ENCODE results near the gene PGLYRP3.

The PGLYRP3 gene

GRCh38 chr1:153312570-153313186 lies at the start of gene PGLYRP3:
Gene PGLYRP3 (minus strand): TSS chr1:153312952. CDS start chr1:153310665, 2,287 bp downstream.
- no peak for DNase-seq (ENCODE audit: low read depth in 3 of 3, low spot score in 1 of 3)

GRCh38 chr1:153362187-153362775 lies 49.5 kb upstream of the PGLYRP3 start:
- no peak for DNase-seq (ENCODE audit: low read depth in 3 of 3, low spot score in 1 of 3)

- DNase-seq (ENCODE audit: low read depth in 3 of 3, low spot score in 1 of 3), result no peak
Observed at GRCh38 chr1:153361480-153362109, 48.8 kb upstream of the PGLYRP3 start.

GRCh38 chr1:153360592-153361479 lies 48.1 kb upstream of the PGLYRP3 start:
- no peak for DNase-seq (ENCODE audit: low read depth in 3 of 3, low spot score in 1 of 3)

GRCh38 chr1:153360190-153360589 lies 47.4 kb upstream of the PGLYRP3 start:
- no peak for DNase-seq (ENCODE audit: low read depth in 3 of 3, low spot score in 1 of 3)

GRCh38 chr1:153359241-153359640 lies 46.5 kb upstream of the PGLYRP3 start:
- no peak for DNase-seq (ENCODE audit: low read depth in 3 of 3, low spot score in 1 of 3)

GRCh38 chr1:153358691-153358975 lies 45.9 kb upstream of the PGLYRP3 start:
- DNase-seq (ENCODE audit: low read depth in 3 of 3, low spot score in 1 of 3), result no peak

GRCh38 chr1:153357853-153358690 lies 45.3 kb upstream of the PGLYRP3 start, which contains the start of gene S100A9:
Gene S100A9 (plus strand): TSS chr1:153357854. CDS start chr1:153358284, 430 bp downstream.
- no peak for DNase-seq (ENCODE audit: low read depth in 3 of 3, low spot score in 1 of 3)

GRCh38 chr1:153357076-153357852 lies 44.5 kb upstream of the PGLYRP3 start:
- no peak for DNase-seq (ENCODE audit: low read depth in 3 of 3, low spot score in 1 of 3)

- DNase-seq (ENCODE audit: low read depth in 3 of 3, low spot score in 1 of 3), result no peak
Observed at GRCh38 chr1:153356392-153357075, 43.8 kb upstream of the PGLYRP3 start.

- DNase-seq (ENCODE audit: low read depth in 3 of 3, low spot score in 1 of 3), result no peak
Observed at GRCh38 chr1:153355445-153356071, 42.8 kb upstream of the PGLYRP3 start.

GRCh38 chr1:153354515-153355193 lies 41.9 kb upstream of the PGLYRP3 start:
- no peak for DNase-seq (ENCODE audit: low read depth in 3 of 3, low spot score in 1 of 3)

GRCh38 chr1:153353226-153353947 lies 40.6 kb upstream of the PGLYRP3 start:
- DNase-seq (ENCODE audit: low read depth in 3 of 3, low spot score in 1 of 3), result no peak

GRCh38 chr1:153352523-153352922 lies 39.8 kb upstream of the PGLYRP3 start:
- DNase-seq (ENCODE audit: low read depth in 3 of 3, low spot score in 1 of 3), result peak; percentile 2 to 39 (median 22)

GRCh38 chr1:153350321-153350957 lies 37.7 kb upstream of the PGLYRP3 start:
- no peak for DNase-seq (ENCODE audit: low read depth in 3 of 3, low spot score in 1 of 3)

GRCh38 chr1:153349363-153350320 lies 36.9 kb upstream of the PGLYRP3 start:
- DNase-seq (ENCODE audit: low read depth in 3 of 3, low spot score in 1 of 3), result no peak
